OCI-LY1 (cell line): ENCODE data around the gene KCP.

Experiments
- H2AFZ ChIP-seq: fragments of 200-600 bp; sonication (generic), shearing (Covaris generic); 2 replicates; pipeline ENCODE4 v1.6.0; 2014; ENCODE audit warnings: antibody characterized with exemption, mild to moderate bottlenecking, low read length
- H3F3A ChIP-seq: fragments of 200-600 bp; sonication (generic), shearing (Covaris generic); 2 replicates; pipeline ENCODE4 v1.6.0; 2014; ENCODE audit warnings: mild to moderate bottlenecking, antibody characterized with exemption, low read length, moderate library complexity; ENCODE audit not compliant: insufficient read depth
- H3K27ac ChIP-seq: fragments of 200-600 bp; sonication (generic); 2 replicates; pipeline ENCODE4 v1.5.1; 2014; ENCODE audit warnings: low read length, mixed run types, mild to moderate bottlenecking, low read depth; ENCODE audit not compliant: poor library complexity, severe bottlenecking
- H3K27me3 ChIP-seq: fragments of 200-600 bp; sonication (generic); 2 replicates; pipeline ENCODE4 v1.6.0; 2014; ENCODE audit warnings: antibody characterized with exemption, mild to moderate bottlenecking, low read length, moderate library complexity; ENCODE audit not compliant: insufficient read depth
- H3K36me3 ChIP-seq: fragments of 200-600 bp; sonication (generic); 2 replicates; pipeline ENCODE4 v1.6.1; 2014; ENCODE audit warnings: mild to moderate bottlenecking, antibody characterized with exemption, low read length, moderate library complexity, mixed read lengths; ENCODE audit not compliant: insufficient read depth
- H3K4me1 ChIP-seq: fragments of 200-600 bp; sonication (generic); 2 replicates; pipeline ENCODE4 v1.5.1; 2014; ENCODE audit warnings: mild to moderate bottlenecking, low read length, moderate library complexity; ENCODE audit not compliant: insufficient read depth, severe bottlenecking
- H3K4me2 ChIP-seq: fragments of 200-600 bp; sonication (generic), shearing (Covaris generic); 2 replicates; pipeline ENCODE4 v1.6.1; 2014; ENCODE audit warnings: low read length
- H3K4me3 ChIP-seq: fragments of 200-600 bp; sonication (generic); 2 replicates; pipeline ENCODE4 v1.5.1; 2014; ENCODE audit warnings: low read length, low read depth, mild to moderate bottlenecking, mixed read lengths; ENCODE audit not compliant: poor library complexity, severe bottlenecking
- H3K79me2 ChIP-seq: fragments of 200-600 bp; shearing (Covaris generic); 2 replicates; pipeline ENCODE4 v1.6.1; 2016; ENCODE audit warnings: mixed run types, low read length, mixed read lengths; ENCODE audit not compliant: insufficient read depth
- H3K9ac ChIP-seq: fragments of 200-600 bp; sonication (generic), shearing (Covaris generic); 2 replicates; pipeline ENCODE4 v1.6.1; 2014; ENCODE audit warnings: mild to moderate bottlenecking, low read length, mixed read lengths
- H3K9me2 ChIP-seq: fragments of 200-600 bp; sonication (generic), shearing (Covaris generic); 2 replicates; pipeline ENCODE4 v1.6.1; 2014; ENCODE audit warnings: low read depth, mild to moderate bottlenecking, low read length, mixed read lengths
- H3K9me3 ChIP-seq: fragments of 200-600 bp; shearing (Covaris generic); 2 replicates; pipeline ENCODE4 v1.6.1; 2014; ENCODE audit warnings: low read length, mixed read lengths
- H4K20me1 ChIP-seq: fragments of 200-600 bp; sonication (generic), shearing (Covaris generic); 2 replicates; pipeline ENCODE4 v1.6.0; 2016; ENCODE audit warnings: mild to moderate bottlenecking, low read length; ENCODE audit not compliant: insufficient read depth
- CTCF ChIP-seq: fragments of 200-600 bp; sonication (generic), shearing (Covaris generic); IDR thresholded peaks from 2 replicates; pipeline ENCODE4 v1.5.1; 2017; ENCODE audit warnings: mild to moderate bottlenecking, antibody characterized with exemption, low read length, moderate library complexity, mixed read lengths
- EZH2 ChIP-seq: fragments of 200-600 bp; sonication (generic), shearing (Covaris generic); IDR thresholded peaks from 2 replicates; pipeline ENCODE4 v1.8.0; 2017; ENCODE audit warnings: borderline replicate concordance, mixed run types, mild to moderate bottlenecking, antibody characterized with exemption, low read length, moderate library complexity, mixed read lengths

KCP gene

GRCh38 chr7:128881458-128882125, 28.9 kb downstream of the KCP start:
- Histone ChIP-seq H3K9ac (no peak overlapping the region), H3K4me1 (peaks cover 9% of the 10 kb centered on the region), H2AFZ (no peak overlapping the region), H3K27ac (no peak overlapping the region), H3K27me3 (no peaks in the 10 kb centered on the region; the same call in 1 of the 2 replicates), H4K20me1 (no peaks in the 10 kb centered on the region), H3K79me2 (no peaks in the 10 kb centered on the region), H3F3A (no peaks in the 10 kb centered on the region), H3K9me3 (no peaks in the 10 kb centered on the region), H3K4me3 (no peak overlapping the region), H3K36me3 (no peaks in the 10 kb centered on the region), H3K4me2 (no peak overlapping the region), H3K9me2 (no peaks in the 10 kb centered on the region)
- no peak for TF ChIP-seq EZH2
- TF ChIP-seq CTCF: no peak

- H3F3A ChIP-seq: no peaks in the 10 kb centered on the region
- H2AFZ ChIP-seq: no peak overlapping the region
- H3K27ac ChIP-seq: no peak overlapping the region
- H3K9me2 ChIP-seq: no peaks in the 10 kb centered on the region
- no peaks in the 10 kb centered on the region for H4K20me1 ChIP-seq
- H3K79me2 ChIP-seq: no peaks in the 10 kb centered on the region
- H3K9me3 ChIP-seq: no peaks in the 10 kb centered on the region
- no peak overlapping the region for H3K4me2 ChIP-seq
- H3K36me3 ChIP-seq: no peaks in the 10 kb centered on the region
- no peak overlapping the region for H3K9ac ChIP-seq
- no peak overlapping the region for H3K4me3 ChIP-seq
- peaks cover 9% of the 10 kb centered on the region for H3K4me1 ChIP-seq
- H3K27me3 ChIP-seq: peaks cover under 1% of the 10 kb centered on the region; the same call in 1 of the 2 replicates
- TF ChIP-seq CTCF: no peak
- no peak for TF ChIP-seq EZH2
Measured at GRCh38 chr7:128880791-128881457, 29.6 kb downstream of the KCP start.

GRCh38 chr7:128879939-128880746, 30.4 kb downstream of the KCP start:
- Histone ChIP-seq H4K20me1 (no peaks in the 10 kb centered on the region), H3K79me2 (no peaks in the 10 kb centered on the region), H3K9ac (no peak overlapping the region), H3K4me1 (peaks cover 9% of the 10 kb centered on the region), H3K4me2 (no peak overlapping the region), H3K36me3 (no peaks in the 10 kb centered on the region), H3K27ac (no peak overlapping the region), H3K27me3 (peaks cover 4% of the 10 kb centered on the region; the same call in 1 of the 2 replicates), H3K9me2 (no peaks in the 10 kb centered on the region), H3K9me3 (no peaks in the 10 kb centered on the region), H2AFZ (no peak overlapping the region), H3F3A (no peaks in the 10 kb centered on the region), H3K4me3 (no peak overlapping the region)
- no peak for TF ChIP-seq EZH2
- peak; percentile 48; the same call in 1 of the 2 replicates for TF ChIP-seq CTCF
